HG02610 (cell line): ENCODE data around the gene PLAGL2.
"Not testable (repeated sequence)": the region's sequence is repeated elsewhere in the genome, so short reads cannot be mapped to it uniquely, and the experiment has no call there.

Source experiments
- ATAC-seq: cut with Tn5 transposase; IDR thresholded peaks from one replicate; pipeline ENCODE4 v1.9.1; 2021; ENCODE audit warnings: mild to moderate bottlenecking, moderate library complexity; ENCODE audit not compliant: unreplicated experiment

Gene PLAGL2

GRCh38 chr20:32205110-32205842 lies 2.3 kb downstream of the PLAGL2 start:
- ATAC-seq = no peak

- no peak for ATAC-seq
Observed at GRCh38 chr20:32204205-32205109, 3.1 kb downstream of the PLAGL2 start.

- ATAC-seq = no peak
Observed at GRCh38 chr20:32203356-32204204, 4.0 kb downstream of the PLAGL2 start.

- no peak for ATAC-seq
Observed at GRCh38 chr20:32201977-32202363, 5.6 kb downstream of the PLAGL2 start.

GRCh38 chr20:32201296-32201976 lies 6.1 kb downstream of the PLAGL2 start:
- ATAC-seq = no peak

GRCh38 chr20:32199006-32199405 lies 8.5 kb downstream of the PLAGL2 start:
- no peak for ATAC-seq

GRCh38 chr20:32197136-32197535 lies 10.4 kb downstream of the PLAGL2 start:
- ATAC-seq = not testable (repeated sequence)

- not testable (repeated sequence) for ATAC-seq
Observed at GRCh38 chr20:32196613-32197012, 10.9 kb downstream of the PLAGL2 start.

GRCh38 chr20:32195581-32195980 lies 12.0 kb downstream of the PLAGL2 start:
- ATAC-seq = no peak

GRCh38 chr20:32193996-32194395 lies 13.5 kb downstream of the PLAGL2 start:
- ATAC-seq = no peak

GRCh38 chr20:32193336-32193735 lies 14.2 kb downstream of the PLAGL2 start:
- ATAC-seq = not testable (repeated sequence)

- ATAC-seq = no peak
Observed at GRCh38 chr20:32192698-32193097, 14.8 kb downstream of the PLAGL2 start.

- ATAC-seq = no peak
Observed at GRCh38 chr20:32191873-32192272, 15.7 kb downstream of the PLAGL2 start.

GRCh38 chr20:32191422-32191821 lies 16.1 kb downstream of the PLAGL2 start:
- ATAC-seq = no peak

- no peak for ATAC-seq
Observed at GRCh38 chr20:32190616-32191415, 16.7 kb downstream of the PLAGL2 start.

GRCh38 chr20:32189691-32190615 lies 17.6 kb downstream of the PLAGL2 start:
- no peak for ATAC-seq

- no peak for ATAC-seq
Observed at GRCh38 chr20:32189123-32189410, 18.5 kb downstream of the PLAGL2 start.

GRCh38 chr20:32188376-32189122 lies 19.0 kb downstream of the PLAGL2 start:
- ATAC-seq = no peak
